Melanocyte of skin (primary cell): ENCODE measurements around the gene KRT31. TPM values are rescaled to one million over a fixed set of nuclear protein-coding genes. Genes with fewer than 3 reads are reported as not detected.

Experiments used
- total RNA-seq, 2 donors: library from RNA; depleted of rRNA; stranded (reverse); fragments of >200 nt; gene quantifications; 2 replicates each; pipeline ENCODE4 v1.2.3, GENCODE V29; 2012

Gene KRT31
- total RNA-seq: not detected

GRCh38 chr17:41396996-41397660 is at the start of gene KRT31:
Gene KRT31 (minus strand): TSS chr17:41397608. CDS start chr17:41397539, 69 bp downstream.

DNA sequence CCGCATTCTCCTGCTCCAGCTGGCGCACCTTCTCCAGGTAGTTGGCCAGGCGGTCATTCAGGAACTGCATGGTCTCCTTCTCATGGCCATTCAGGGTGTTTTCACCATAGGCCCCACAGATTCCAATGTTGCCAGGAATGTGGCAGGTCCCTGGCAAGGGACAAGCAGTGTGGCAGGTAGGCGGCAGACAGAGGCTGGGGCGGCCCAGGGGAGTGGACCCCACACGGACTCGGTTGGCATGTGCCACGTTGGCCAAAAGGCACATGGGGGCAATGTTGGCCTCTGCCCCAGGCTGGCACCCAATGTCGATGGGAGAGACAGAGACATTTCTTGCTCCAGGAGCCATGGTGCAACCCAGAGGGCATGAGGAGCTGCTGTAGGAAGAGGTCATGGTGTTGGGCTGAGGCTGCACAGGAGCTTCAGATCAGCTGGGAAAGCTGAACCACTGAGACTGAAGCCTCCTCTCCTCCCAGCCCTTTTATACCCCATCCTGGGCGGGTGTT is 43.2 kb upstream of the KRT31 start, which contains the start of gene KRT38:
KRT38 (minus strand) TSS at position 453 of the 503 bp plus-strand sequence; CDS start at position 391, 62 bp downstream.

GRCh38 chr17:41424111-41424635 is 26.8 kb upstream of the KRT31 start, which contains the start of gene KRT37:
Gene KRT37 (minus strand): TSS chr17:41424585. CDS start chr17:41424523, 62 bp downstream.

DNA sequence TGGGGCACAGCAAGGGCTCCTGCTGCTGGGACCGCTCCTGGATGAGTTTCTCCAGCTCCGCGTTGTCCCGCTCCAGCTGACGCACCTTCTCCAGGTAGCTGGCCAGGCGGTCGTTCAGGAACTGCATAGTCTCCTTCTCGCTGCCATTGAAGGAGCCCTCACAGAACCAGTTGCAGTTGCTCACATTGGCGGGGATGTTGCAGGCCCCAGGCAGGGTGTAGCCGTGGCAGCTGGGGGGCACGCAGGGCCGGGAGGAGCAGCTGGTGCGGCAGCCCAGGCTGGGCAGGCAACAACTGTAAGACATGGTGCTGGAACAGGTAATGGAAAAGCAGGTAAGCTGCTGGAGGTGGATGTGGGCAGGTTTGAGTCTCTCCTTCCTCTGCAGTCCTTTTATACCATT is 15.5 kb downstream of the KRT31 start, which contains the start of gene KRT34:
KRT34 (minus strand) TSS at position 364 of the 400 bp plus-strand sequence; CDS start at position 304, 60 bp downstream.

DNA sequence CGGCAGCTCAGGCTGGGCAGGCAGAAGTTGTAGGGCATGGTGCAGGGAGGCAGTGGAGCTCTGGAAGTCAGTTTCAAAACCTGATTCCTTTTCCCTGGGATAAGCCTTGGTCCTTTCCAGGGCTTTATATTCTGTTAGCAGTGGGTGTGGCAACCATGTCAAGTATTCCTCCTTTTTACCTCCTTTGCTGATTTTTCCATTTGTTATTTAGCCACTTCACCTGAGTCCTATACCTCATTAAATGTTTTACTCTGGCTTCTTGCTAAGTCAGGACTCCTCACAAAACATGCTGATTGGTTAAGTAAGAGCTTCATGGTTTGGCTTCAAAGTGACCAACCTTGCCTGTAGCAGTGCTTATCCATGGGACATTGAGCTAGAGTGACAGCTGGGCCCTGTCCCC is 27.7 kb downstream of the KRT31 start, which contains the start of gene KRT33B:
KRT33B (minus strand) TSS at position 101 of the 400 bp plus-strand sequence; CDS start at position 38, 63 bp downstream.

GRCh38 chr17:41350381-41350878 is 47.0 kb downstream of the KRT31 start, which contains the start of gene KRT33A:
Gene KRT33A (minus strand): TSS chr17:41350828. CDS start chr17:41350767, 61 bp downstream.

Other genes starting within 250 kb of the KRT31 start
- gene KRTAP4-5, start 247.8 kb downstream of the KRT31 start, total RNA-seq: not detected
- gene KRTAP4-4, start 236.9 kb downstream of the KRT31 start, total RNA-seq: not detected
- gene KRTAP4-3, start 229.4 kb downstream of the KRT31 start, total RNA-seq: not detected
- not detected for gene KRTAP4-2, start 219.4 kb downstream of the KRT31 start, total RNA-seq
- gene KRTAP4-1, start 212.7 kb downstream of the KRT31 start, total RNA-seq: not detected
- gene KRTAP9-1, start 207.7 kb downstream of the KRT31 start, total RNA-seq: not detected
- not detected for gene KRTAP9-2, start 171.0 kb downstream of the KRT31 start, total RNA-seq
- gene KRTAP9-3, start 165.2 kb downstream of the KRT31 start, total RNA-seq: not detected
- gene KRTAP9-8, start 159.6 kb downstream of the KRT31 start, total RNA-seq: not detected
- gene KRTAP9-4, start 147.9 kb downstream of the KRT31 start, total RNA-seq: not detected
- gene KRTAP9-9, start 142.2 kb downstream of the KRT31 start, total RNA-seq: not detected
- not detected for gene KRTAP9-6, start 132.2 kb downstream of the KRT31 start, total RNA-seq
- not detected for gene KRTAP9-7, start 121.9 kb downstream of the KRT31 start, total RNA-seq
- gene KRTAP29-1, start 94.8 kb downstream of the KRT31 start, total RNA-seq: not detected
- gene KRTAP16-1, start 88.3 kb downstream of the KRT31 start, total RNA-seq: not detected
- gene KRTAP17-1, start 81.9 kb downstream of the KRT31 start, total RNA-seq: not detected
- not detected for gene KRT33A, start 46.8 kb downstream of the KRT31 start, total RNA-seq
- gene KRT33B, start 27.8 kb downstream of the KRT31 start, total RNA-seq: not detected
- gene KRT34, start 15.3 kb downstream of the KRT31 start, total RNA-seq: not detected
- not detected for gene KRT37, start 27.0 kb upstream of the KRT31 start, total RNA-seq
- not detected for gene KRT38, start 43.4 kb upstream of the KRT31 start, total RNA-seq
- not detected for gene KRT32, start 69.8 kb upstream of the KRT31 start, total RNA-seq
- gene KRT35, start 83.5 kb upstream of the KRT31 start, total RNA-seq: not detected
- gene KRT36, start 92.3 kb upstream of the KRT31 start, total RNA-seq: not detected
- gene KRT13, start 108.0 kb upstream of the KRT31 start, total RNA-seq: not detected
- gene KRT15, start 121.3 kb upstream of the KRT31 start, total RNA-seq: not detected
- under 1 TPM in 1 of 2 donors, not detected in 1; 0.33 TPM for gene KRT19, start 130.7 kb upstream of the KRT31 start, total RNA-seq
- gene KRT9, start 174.5 kb upstream of the KRT31 start, total RNA-seq: not detected
- 1 to 10 TPM in 1 of 2 donors, under 1 TPM in 1; under 0.01 to 1.0 TPM for gene KRT14, start 189.3 kb upstream of the KRT31 start, total RNA-seq
- gene KRT16, start 215.2 kb upstream of the KRT31 start, total RNA-seq: under 1 TPM in 1 of 2 donors, not detected in 1; 0.69 TPM
- gene KRT17, start 227.0 kb upstream of the KRT31 start, total RNA-seq: 1 to 10 TPM in 1 of 2 donors, not detected in 1; 1.7 TPM